ENCODE measurements around the gene SFMBT1.

SFMBT1 gene

GRCh38 chr3:52857864-52858263, 188.0 kb downstream of the SFMBT1 start:
- H3K27ac ChIP-seq: no peak overlapping the region
- no peak for TF ChIP-seq CTCF (conservative IDR thresholded peaks at IDR 0.05)

- TF ChIP-seq CTCF (conservative IDR thresholded peaks at IDR 0.05): no peak
- H3K27ac ChIP-seq: no peak overlapping the region
Measured at GRCh38 chr3:52857133-52857532, 188.7 kb downstream of the SFMBT1 start.

GRCh38 chr3:52856666-52857065, 189.2 kb downstream of the SFMBT1 start:
- no peak overlapping the region for H3K27ac ChIP-seq
- no peak for TF ChIP-seq CTCF (conservative IDR thresholded peaks at IDR 0.05)

GRCh38 chr3:52854013-52854412, 191.9 kb downstream of the SFMBT1 start:
- H3K27ac ChIP-seq: no peak overlapping the region
- no peak for TF ChIP-seq CTCF (conservative IDR thresholded peaks at IDR 0.05)

All from VCaP (cell line).